ENCODE measurements around the gene COX7A2L.
A peak's percentile ranks its signal among the peaks of the same experiment; 100 is the strongest.
"Not testable (repeated sequence)": the region's sequence is repeated elsewhere in the genome, so short reads cannot be mapped to it uniquely, and the experiment has no call there.

COX7A2L gene

DNA sequence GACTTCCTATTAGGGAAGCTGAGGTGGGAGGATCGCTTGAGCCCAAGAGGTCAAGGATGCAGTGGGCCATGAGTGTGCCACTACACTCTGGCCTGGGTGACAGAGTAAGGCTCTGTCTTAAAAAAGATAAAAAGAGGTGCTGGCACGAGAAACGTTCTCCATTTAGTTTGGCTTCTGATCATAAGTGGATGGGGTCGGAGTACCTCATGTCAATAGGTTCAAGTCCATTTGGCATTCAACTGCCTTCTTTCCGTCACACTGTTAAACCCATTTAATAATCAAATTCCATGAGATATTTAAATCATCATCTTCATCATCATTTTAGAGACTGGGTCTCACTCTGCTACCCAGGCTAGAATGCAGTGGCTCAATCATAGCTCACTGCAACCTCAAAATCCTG, 9.2 kb downstream of the COX7A2L start:
- Histone ChIP-seq H3K4me1 (ENCODE audit: control insufficient read depth, insufficient read depth, low read length) (no peaks in the 10 kb centered on the region), H3K36me3 (ENCODE audit: control insufficient read depth, insufficient read depth, low read length) (peaks cover 3% of the 10 kb centered on the region), H3K27ac (ENCODE audit: insufficient read depth, low read depth, low read length, poor library complexity, severe bottlenecking) (no peak overlapping the region), H3K4me3 (ENCODE audit: insufficient read depth, low read depth, low read length) (no peak overlapping the region), H3K9me3 (ENCODE audit: control insufficient read depth, low read length) (no peaks in the 10 kb centered on the region), H3K27me3 (ENCODE audit: control insufficient read depth, insufficient read depth, low read length, poor library complexity, severe bottlenecking) (no peaks in the 10 kb centered on the region)
- 91 to 94% methylated on average over 5 of the region's 5 CpGs for WGBS, 2 experiments

- WGBS, 2 experiments, result 92 to 94% methylated on average over 3 of the region's 3 CpGs
- Histone ChIP-seq H3K4me3 (ENCODE audit: insufficient read depth, low read depth, low read length) (no peak overlapping the region), H3K4me1 (ENCODE audit: control insufficient read depth, insufficient read depth, low read length) (no peaks in the 10 kb centered on the region), H3K9me3 (ENCODE audit: control insufficient read depth, low read length) (no peaks in the 10 kb centered on the region), H3K27ac (ENCODE audit: insufficient read depth, low read depth, low read length, poor library complexity, severe bottlenecking) (no peak overlapping the region), H3K27me3 (ENCODE audit: control insufficient read depth, insufficient read depth, low read length, poor library complexity, severe bottlenecking) (no peaks in the 10 kb centered on the region), H3K36me3 (ENCODE audit: control insufficient read depth, insufficient read depth, low read length) (peaks cover 3% of the 10 kb centered on the region)
Measured at GRCh38 chr2:42350434-42351063, 10.5 kb downstream of the COX7A2L start.

DNA sequence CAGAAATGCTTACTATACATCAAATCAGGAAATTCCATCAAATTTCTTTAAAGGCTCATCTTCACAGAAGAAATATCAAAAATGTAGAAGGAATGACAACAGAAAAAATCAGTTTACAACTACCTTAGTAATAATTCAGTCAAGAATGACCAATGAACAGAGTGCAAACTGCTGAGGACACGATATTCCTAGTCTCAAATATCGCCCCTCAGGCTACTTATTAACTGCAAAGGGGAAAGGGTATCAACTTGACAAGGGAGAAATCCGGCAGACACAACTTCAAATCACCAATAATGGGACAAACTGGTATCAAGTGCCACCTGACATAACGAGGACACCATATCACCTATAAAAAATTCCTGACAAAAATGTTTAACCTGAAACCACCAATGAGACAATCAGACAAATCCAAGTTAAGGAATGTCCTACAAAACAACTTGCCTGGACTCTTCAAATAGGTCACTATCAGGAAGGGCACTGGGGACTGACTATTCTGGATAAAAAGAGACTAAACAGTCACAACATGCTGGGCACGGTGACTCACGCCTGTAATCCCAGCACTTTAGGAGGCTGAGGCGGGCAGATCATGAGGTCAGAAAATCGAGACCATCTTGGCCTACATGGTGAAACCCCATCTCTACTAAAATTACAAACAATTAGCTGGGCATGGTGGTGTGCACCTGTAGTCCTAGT, 12.8 kb downstream of the COX7A2L start:
- Histone ChIP-seq H3K36me3 (ENCODE audit: control insufficient read depth, insufficient read depth, low read length) (peaks cover 3% of the 10 kb centered on the region), H3K4me1 (ENCODE audit: control insufficient read depth, insufficient read depth, low read length) (no peaks in the 10 kb centered on the region), H3K9me3 (ENCODE audit: control insufficient read depth, low read length) (no peaks in the 10 kb centered on the region), H3K4me3 (ENCODE audit: insufficient read depth, low read depth, low read length) (no peak overlapping the region), H3K27ac (ENCODE audit: insufficient read depth, low read depth, low read length, poor library complexity, severe bottlenecking) (no peak overlapping the region), H3K27me3 (ENCODE audit: control insufficient read depth, insufficient read depth, low read length, poor library complexity, severe bottlenecking) (no peaks in the 10 kb centered on the region)
- 91 to 93% methylated on average over 8 of the region's 8 CpGs for WGBS, 2 experiments

DNA sequence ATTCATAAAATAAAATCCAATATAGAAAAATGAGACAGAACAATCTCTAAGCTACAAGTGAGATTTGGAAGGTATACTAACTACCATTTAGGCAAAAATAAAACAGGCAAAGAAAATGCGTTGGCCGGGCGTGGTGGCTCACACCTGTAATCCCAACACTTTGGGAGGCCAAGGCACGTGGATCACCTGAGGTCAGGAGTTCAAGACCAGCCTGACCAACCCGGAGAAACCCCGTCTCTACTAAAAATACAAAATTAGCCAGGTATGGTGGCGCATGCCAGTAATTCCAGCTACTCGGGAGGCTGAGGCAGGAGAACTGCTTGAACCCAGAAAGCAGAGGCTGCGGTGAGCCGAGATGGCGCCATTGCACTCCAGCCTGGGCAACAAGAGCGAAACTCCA, 13.5 kb downstream of the COX7A2L start:
- H3K36me3 ChIP-seq (ENCODE audit: control insufficient read depth, insufficient read depth, low read length); H3K4me3 ChIP-seq (ENCODE audit: insufficient read depth, low read depth, low read length); H3K27me3 ChIP-seq (ENCODE audit: control insufficient read depth, insufficient read depth, low read length, poor library complexity, severe bottlenecking); H3K27ac ChIP-seq (ENCODE audit: insufficient read depth, low read depth, low read length, poor library complexity, severe bottlenecking); H3K4me1 ChIP-seq (ENCODE audit: control insufficient read depth, insufficient read depth, low read length); H3K9me3 ChIP-seq (ENCODE audit: control insufficient read depth, low read length): not testable (repeated sequence)
- 95 to 96% methylated on average over 10 to 11 of the region's 12 CpGs for WGBS, 2 experiments

DNA sequence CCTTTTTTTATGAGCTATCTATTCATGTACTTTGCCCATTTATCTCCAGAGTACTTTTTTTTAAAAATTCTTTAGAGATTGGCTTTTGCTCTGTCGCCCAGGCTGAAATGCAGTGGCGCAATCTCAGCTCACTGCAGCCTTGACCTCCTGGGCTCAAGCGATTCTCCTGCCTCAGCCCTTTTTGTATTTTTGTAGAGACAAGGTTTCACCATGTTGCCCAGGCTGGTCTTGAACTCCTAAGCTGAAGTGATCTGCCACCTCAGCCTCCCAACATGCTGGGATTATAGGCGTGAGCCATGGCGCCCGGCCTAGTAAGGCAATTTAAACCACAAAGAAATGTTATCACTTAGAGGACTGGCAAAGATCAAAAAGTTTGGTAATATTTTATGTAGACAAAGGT, 14.2 kb downstream of the COX7A2L start:
- 94 to 95% methylated on average over 6 of the region's 6 CpGs for WGBS, 2 experiments
- H3K4me1 ChIP-seq (ENCODE audit: control insufficient read depth, insufficient read depth, low read length); H3K36me3 ChIP-seq (ENCODE audit: control insufficient read depth, insufficient read depth, low read length); H3K9me3 ChIP-seq (ENCODE audit: control insufficient read depth, low read length); H3K27me3 ChIP-seq (ENCODE audit: control insufficient read depth, insufficient read depth, low read length, poor library complexity, severe bottlenecking); H3K4me3 ChIP-seq (ENCODE audit: insufficient read depth, low read depth, low read length); H3K27ac ChIP-seq (ENCODE audit: insufficient read depth, low read depth, low read length, poor library complexity, severe bottlenecking): not testable (repeated sequence)

GRCh38 chr2:42345986-42346385, 15.0 kb downstream of the COX7A2L start:
- no peaks in the 10 kb centered on the region for H3K9me3 ChIP-seq (ENCODE audit: control insufficient read depth, low read length)
- no peak overlapping the region for H3K4me3 ChIP-seq (ENCODE audit: insufficient read depth, low read depth, low read length)
- no peaks in the 10 kb centered on the region for H3K27me3 ChIP-seq (ENCODE audit: control insufficient read depth, insufficient read depth, low read length, poor library complexity, severe bottlenecking)
- no peaks in the 10 kb centered on the region for H3K36me3 ChIP-seq (ENCODE audit: control insufficient read depth, insufficient read depth, low read length)
- no peaks in the 10 kb centered on the region for H3K4me1 ChIP-seq (ENCODE audit: control insufficient read depth, insufficient read depth, low read length)
- H3K27ac ChIP-seq (ENCODE audit: insufficient read depth, low read depth, low read length, poor library complexity, severe bottlenecking), result no peak overlapping the region
- 95 to 96% methylated on average over 4 of the region's 4 CpGs for WGBS, 2 experiments

DNA sequence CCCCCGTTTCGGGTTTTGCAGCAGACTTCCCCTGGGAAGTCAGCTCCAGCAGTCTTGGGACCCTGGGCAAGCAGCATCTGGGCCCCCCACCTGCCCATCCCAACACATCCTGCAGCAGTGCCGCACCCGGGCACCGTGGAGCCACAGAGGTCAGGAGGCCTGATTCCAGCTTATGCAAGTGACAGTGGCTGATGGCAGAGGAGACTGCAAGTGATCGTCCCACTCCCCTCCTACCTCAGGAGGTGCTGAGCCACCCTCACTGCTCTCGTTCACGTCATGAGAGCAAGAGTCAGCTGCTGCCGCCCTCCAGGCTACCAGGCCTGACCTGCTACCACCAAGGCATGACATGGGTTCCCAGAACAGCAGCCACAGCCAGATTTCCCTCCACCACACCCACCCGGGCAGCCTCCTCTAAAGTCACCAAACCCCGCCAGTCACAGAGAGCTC, 18.2 kb downstream of the COX7A2L start:
- WGBS, 2 experiments, result 90 to 91% methylated on average over 11 of the region's 11 CpGs
- Histone ChIP-seq H3K36me3 (ENCODE audit: control insufficient read depth, insufficient read depth, low read length) (peaks cover 5% of the 10 kb centered on the region), H3K9me3 (ENCODE audit: control insufficient read depth, low read length) (no peaks in the 10 kb centered on the region), H3K4me3 (ENCODE audit: insufficient read depth, low read depth, low read length) (no peak overlapping the region), H3K4me1 (ENCODE audit: control insufficient read depth, insufficient read depth, low read length) (no peaks in the 10 kb centered on the region), H3K27me3 (ENCODE audit: control insufficient read depth, insufficient read depth, low read length, poor library complexity, severe bottlenecking) (no peaks in the 10 kb centered on the region), H3K27ac (ENCODE audit: insufficient read depth, low read depth, low read length, poor library complexity, severe bottlenecking) (no peak overlapping the region)

- Histone ChIP-seq H3K27me3 (ENCODE audit: control insufficient read depth, insufficient read depth, low read length, poor library complexity, severe bottlenecking) (no peaks in the 10 kb centered on the region), H3K4me1 (ENCODE audit: control insufficient read depth, insufficient read depth, low read length) (no peaks in the 10 kb centered on the region), H3K36me3 (ENCODE audit: control insufficient read depth, insufficient read depth, low read length) (peaks cover 8% of the 10 kb centered on the region), H3K9me3 (ENCODE audit: control insufficient read depth, low read length) (no peaks in the 10 kb centered on the region), H3K4me3 (ENCODE audit: insufficient read depth, low read depth, low read length) (no peak overlapping the region), H3K27ac (ENCODE audit: insufficient read depth, low read depth, low read length, poor library complexity, severe bottlenecking) (peak overlapping the region; percentile 47)
- WGBS, 2 experiments, result 86 to 87% methylated on average over 8 of the region's 8 CpGs
Measured at GRCh38 chr2:42342061-42342794, 18.8 kb downstream of the COX7A2L start.

DNA sequence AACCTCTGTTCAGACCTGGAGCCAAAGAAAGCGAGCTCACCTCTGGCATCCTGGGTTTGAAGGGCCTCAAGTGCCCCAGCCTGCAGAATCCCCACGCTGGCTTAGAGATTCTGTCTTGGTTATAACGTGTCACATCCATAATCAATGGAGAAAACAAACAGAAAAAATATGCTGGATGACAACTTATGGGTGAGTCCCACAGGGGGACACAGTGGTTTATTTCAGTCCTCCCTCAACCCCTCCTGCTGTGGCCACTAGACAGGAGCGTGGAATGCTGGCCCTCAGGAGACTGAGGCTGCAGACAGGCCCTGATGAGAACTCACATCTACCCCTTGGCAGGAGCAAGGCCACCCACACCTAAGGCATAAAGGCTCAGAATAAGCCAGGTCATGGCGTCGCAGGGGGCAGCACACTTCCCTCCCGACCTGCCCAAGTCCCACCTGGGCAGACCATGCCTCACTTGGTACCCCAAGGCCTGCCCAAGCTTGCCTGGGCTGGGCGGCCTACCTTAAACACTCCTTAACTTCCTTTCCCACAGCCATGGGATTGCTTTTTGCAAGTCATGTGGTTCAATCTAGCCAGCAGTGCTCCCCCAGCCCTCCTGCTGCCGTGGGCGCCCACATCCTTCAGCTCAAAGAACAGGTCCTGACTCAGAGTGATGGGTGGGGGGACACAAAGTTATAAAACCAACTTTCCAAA, 19.9 kb downstream of the COX7A2L start:
- no peak overlapping the region for H3K4me3 ChIP-seq (ENCODE audit: insufficient read depth, low read depth, low read length)

More for the DNA sequence above, 19.9 kb downstream of the COX7A2L start:
- no peaks in the 10 kb centered on the region for H3K9me3 ChIP-seq (ENCODE audit: control insufficient read depth, low read length)
- no peaks in the 10 kb centered on the region for H3K27me3 ChIP-seq (ENCODE audit: control insufficient read depth, insufficient read depth, low read length, poor library complexity, severe bottlenecking)
- WGBS, 2 experiments, result 94 to 95% methylated on average over 10 of the region's 10 CpGs
- H3K4me1 ChIP-seq (ENCODE audit: control insufficient read depth, insufficient read depth, low read length), result no peaks in the 10 kb centered on the region
- no peak overlapping the region for H3K27ac ChIP-seq (ENCODE audit: insufficient read depth, low read depth, low read length, poor library complexity, severe bottlenecking)
- peaks cover 8% of the 10 kb centered on the region for H3K36me3 ChIP-seq (ENCODE audit: control insufficient read depth, insufficient read depth, low read length)

Measured in ectodermal cell (in vitro differentiated cells).